HG02571 (cell line): ENCODE results near the gene FAM20C.
"Not testable (repeated sequence)": the region's sequence is repeated elsewhere in the genome, so short reads cannot be mapped to it uniquely, and the experiment has no call there.

Experiments
- ATAC-seq: cut with Tn5 transposase; IDR thresholded peaks from one replicate; pipeline ENCODE4 v1.9.1; 2021; ENCODE audit warnings: mild to moderate bottlenecking, moderate library complexity; ENCODE audit not compliant: unreplicated experiment

The FAM20C gene

DNA sequence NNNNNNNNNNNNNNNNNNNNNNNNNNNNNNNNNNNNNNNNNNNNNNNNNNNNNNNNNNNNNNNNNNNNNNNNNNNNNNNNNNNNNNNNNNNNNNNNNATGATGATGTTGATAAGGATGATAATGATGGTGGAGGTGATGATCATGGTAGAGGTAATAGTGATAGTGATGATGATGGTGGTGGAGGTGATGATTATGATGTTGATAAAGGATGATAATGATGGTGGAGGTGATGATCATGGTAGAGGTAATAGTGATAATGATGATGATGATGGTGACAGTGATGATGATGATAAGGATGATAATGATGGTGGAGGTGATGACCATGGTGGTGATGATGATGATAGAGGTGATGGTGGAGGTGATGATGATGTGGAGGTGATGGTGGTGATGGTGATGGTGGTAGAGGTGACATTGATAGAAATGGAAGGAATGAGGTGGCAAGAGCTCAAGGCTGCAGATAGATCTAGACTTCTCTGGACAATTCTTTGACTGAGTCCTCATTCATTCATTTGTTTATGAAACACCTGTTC, 47.8 kb downstream of the FAM20C start:
- ATAC-seq = no peak

DNA sequence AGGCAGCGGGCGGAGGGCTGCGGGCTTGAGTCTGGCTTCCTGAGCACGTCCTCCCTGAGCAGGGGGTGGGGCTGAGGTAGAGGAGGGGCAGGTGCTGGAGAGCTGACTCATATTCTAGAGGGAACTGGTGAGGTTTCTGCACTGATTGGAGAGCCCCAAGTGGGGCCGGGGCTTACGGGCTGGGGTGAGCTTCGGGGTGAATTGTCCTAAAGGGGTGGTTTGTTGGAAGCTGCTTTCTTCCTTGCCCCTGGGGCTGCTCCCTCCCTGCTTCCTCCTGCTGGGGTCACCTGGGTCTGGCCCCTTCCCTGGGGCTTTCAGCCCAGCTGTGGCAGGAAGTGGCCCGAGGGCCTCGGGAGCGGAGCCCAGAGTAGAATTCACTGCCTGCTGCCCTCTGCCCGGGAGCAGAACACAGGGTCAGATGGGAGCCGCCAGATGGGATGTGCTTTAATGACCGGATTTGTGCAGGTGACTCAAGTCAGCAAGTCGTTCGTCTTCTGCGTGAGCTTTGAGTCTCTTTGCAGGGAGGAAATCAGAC, 48.6 kb downstream of the FAM20C start:
- no peak for ATAC-seq

DNA sequence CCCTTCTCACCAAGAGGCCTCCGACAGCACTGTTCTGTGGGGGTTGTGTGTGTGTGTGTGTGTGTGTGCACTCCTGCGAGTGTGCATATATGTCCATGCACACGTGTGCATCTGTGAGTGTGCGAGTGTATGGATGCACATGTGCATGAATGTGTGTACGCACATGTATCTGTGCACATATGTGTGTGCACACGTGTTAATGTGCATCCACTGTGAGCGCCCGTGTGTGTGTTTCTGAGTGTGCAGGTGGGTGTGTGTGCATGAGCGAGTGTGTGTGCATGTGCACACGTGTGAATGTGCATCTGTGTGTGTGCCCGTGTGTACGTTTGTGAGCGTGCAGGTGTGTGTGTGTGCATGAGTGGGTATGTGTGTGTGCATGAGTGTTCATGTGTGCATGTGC, 49.1 kb downstream of the FAM20C start:
- ATAC-seq = no peak

DNA sequence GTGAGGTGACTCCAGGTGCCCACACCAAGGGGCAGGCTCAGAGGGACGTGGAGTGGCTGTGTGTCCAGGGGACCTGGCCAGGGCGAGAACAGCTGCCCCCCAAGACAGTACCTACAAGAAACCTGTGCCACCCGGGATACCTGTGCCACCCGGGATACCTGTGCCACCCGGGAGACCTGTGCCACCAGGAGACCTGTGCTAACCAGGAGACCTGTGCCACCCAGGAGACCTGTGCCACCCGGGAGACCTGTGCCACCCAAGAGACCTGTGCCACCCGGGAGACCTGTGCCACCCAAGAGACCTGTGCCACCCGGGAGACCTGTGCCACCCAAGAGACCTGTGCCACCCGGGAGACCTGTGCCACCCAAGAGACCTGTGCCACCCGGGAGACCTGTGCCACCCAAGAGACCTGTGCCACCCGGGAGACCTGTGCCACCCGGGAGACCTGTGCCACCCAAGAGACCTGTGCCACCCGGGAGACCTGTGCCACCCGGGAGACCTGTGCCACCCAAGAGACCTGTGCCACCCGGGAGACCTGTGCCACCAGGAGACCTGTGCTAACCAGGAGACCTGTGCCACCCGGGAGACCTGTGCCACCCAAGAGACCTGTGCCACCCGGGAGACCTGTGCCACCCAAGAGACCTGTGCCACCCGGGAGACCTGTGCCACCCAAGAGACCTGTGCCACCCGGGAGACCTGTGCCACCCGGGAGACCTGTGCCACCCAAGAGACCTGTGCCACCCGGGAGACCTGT, 50.6 kb downstream of the FAM20C start:
- ATAC-seq = not testable (repeated sequence)

DNA sequence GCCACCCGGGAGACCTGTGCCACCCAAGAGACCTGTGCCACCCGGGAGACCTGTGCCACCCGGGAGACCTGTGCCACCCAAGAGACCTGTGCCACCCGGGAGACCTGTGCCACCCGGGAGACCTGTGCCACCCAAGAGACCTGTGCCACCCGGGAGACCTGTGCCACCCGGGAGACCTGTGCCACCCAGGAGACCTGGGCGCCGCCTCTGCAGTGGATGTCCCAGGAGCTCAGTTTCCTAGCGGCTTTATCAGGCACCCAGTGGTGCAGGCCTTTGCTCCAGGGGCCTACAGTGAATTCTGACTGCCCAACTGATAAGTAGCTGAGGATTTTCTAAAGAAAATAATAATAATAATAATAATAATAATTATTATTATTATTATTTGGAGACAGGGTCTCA, 51.2 kb downstream of the FAM20C start:
- ATAC-seq = not testable (repeated sequence)

- no peak for ATAC-seq
Observed at GRCh38 chr7:244974-245373, 52.6 kb downstream of the FAM20C start.

GRCh38 chr7:245574-246295, 53.4 kb downstream of the FAM20C start:
- ATAC-seq = no peak

GRCh38 chr7:246451-246850, 54.1 kb downstream of the FAM20C start:
- ATAC-seq = no peak

DNA sequence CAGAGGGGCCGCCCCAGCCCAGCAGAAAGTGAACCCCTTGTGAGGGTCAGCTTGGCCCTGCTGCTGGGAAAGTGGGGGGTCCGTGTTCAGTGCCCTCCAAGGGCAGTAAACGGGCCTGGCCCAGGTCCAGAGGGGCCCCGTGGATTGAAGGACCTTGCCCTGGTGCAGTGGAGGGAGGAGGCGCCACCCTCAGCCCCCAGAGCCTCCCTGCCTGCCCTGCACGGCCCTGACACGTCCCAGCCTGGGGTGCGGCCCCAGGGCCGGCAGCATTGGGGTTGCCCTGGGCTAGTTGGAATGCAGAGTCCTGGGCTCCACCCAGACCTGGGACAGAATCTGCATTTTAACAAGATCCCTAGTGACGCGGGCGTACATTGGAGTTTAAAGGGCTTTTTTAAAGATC, 54.8 kb downstream of the FAM20C start:
- no peak for ATAC-seq

GRCh38 chr7:247636-248035, 55.3 kb downstream of the FAM20C start:
- ATAC-seq = no peak

DNA sequence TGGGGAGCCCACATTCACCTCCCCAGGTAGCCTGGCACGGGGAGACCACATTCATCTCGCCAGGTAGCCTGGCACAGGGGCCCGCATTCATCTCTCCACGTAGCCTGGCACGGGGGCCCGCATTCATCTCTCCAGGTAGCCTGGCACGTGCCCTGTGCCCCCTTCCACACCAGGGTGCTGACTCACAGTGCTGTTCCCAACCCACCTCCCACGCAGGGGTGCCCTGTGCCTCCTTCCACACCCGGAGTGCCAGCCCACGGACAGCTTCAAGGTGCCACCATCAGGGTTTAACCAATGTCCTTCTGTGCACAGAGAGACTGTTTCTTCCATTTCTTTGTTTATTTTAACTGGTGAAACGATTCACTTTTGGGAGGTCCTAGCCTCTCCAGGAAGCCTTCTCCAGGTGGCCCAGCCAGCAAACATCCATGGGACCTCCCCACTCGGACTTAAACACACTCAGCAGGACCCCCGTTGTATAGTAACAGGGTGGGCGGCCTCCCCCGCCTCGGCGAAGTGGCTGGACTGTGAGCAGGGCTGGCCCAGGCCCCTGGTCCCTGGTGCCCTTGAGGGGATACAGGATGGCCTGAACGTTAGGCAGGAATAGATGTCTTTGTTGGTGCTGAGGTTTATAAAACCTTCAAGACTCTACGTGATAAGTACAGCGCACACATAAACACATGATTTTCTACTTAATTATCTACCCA, 56.5 kb downstream of the FAM20C start:
- no peak for ATAC-seq

- no peak for ATAC-seq
Observed at GRCh38 chr7:249989-250388, 57.6 kb downstream of the FAM20C start.

GRCh38 chr7:250523-250922, 58.2 kb downstream of the FAM20C start:
- ATAC-seq = no peak

DNA sequence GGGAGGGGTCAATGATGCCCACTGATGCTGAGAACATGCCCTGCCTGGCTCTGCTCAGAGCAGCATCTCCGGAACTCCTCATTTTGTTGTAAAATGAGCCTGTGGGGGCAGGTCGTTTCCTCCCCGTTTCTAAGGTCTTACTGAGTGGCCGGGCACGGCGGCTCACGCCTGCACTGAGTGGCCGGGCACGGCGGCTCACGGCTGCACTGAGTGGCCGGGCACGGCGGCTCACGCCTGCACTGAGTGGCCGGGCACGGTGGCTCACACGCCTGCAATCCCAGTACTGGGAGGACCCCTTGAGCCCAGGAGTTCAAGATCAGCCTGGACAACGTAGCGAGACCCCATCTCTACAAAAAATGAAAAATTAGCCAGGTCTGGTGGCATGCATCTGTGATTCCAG, 58.6 kb downstream of the FAM20C start:
- no peak for ATAC-seq

- no peak for ATAC-seq
Observed at GRCh38 chr7:251446-252175, 59.2 kb downstream of the FAM20C start.

DNA sequence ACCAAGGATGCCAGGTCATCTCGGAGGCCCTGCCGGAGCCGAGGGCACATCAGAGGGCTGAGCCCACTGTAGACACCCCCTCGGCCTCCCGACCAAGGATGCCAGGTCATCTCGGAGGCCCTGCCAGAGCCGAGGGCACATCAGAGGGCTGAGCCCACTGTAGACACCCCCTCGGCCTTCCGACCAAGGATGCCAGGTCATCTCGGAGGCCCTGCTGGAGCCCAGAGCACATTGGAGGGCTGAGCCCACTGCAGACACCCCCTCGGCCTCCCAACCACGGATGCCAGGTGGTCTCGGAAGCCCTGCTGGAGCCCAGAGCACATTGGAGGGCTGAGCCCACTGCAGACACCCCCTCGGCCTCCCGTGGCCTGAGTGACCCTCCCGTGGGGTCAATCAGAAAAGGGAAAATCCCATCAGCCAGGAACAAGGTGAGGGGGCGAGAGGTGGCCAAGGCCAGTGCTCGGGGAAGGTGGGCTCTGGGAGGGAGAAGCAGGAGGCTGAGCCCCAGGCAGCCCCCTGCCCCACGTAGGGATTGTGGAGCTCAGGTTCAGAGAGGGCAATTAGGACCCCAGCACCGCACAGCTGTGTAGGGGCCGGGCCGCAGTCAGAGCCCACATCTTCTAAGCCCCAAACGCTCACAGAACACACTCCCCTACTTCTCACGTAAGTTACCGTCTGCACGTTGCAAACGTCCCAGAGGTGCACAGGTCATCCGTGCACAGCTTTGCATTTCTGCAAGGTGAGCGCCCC, 60.0 kb downstream of the FAM20C start:
- no peak for ATAC-seq

DNA sequence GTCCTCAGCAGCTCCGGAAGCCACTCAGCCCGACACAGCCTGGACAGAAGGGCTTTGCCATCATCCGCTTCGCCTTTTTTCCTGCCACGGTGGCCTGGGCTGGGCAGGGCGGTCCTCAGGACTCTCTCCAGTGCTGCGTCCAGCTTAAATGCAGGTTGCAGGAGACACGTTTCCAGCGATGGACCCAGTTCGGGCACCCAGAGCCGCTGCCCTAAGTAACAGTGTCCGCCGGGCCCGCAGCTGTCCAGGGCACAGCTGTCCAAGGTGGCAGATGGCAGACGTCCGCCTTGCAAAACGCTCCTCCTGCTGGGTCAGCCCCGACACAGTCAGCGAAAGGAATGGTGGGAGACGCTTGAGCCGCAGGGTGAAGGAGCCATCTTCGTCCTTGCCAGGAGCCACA, 60.6 kb downstream of the FAM20C start:
- no peak for ATAC-seq

DNA sequence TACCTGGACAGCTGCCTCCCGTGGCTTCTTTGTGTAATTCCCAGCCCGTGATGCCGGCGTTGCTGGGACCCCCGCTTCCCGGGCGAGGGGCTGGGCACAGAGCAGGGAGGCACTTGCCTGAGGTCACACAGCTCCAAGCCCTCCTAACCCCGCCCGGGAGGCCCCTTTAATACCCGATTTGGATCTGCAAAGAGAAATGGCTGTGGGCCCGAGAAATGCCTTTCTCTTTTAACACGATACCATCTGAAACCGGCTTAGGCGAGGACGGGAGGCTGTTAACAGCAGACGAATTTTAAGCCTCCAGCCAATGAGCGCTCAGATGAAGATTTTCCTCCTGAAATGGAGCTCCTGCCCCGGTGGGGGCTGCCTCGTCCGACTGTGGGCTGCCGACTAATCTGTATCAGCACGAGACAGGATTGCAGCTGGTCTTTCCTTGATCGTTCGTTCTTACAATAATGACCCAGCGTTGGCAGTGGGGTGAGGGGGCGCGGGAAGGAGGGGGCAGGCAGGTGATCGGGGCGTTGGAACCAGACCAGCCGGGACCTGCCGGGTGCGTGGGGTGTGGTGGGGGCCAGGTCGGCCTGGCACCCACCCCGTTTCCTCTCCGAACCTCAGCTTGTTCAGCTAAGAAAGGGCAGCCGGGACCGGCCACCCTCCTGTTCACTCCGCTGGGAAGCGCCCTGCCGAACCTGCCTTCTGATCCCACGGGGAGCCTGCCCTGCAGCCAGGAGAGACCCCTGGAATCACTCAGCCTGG, 61.4 kb downstream of the FAM20C start:
- no peak for ATAC-seq

DNA sequence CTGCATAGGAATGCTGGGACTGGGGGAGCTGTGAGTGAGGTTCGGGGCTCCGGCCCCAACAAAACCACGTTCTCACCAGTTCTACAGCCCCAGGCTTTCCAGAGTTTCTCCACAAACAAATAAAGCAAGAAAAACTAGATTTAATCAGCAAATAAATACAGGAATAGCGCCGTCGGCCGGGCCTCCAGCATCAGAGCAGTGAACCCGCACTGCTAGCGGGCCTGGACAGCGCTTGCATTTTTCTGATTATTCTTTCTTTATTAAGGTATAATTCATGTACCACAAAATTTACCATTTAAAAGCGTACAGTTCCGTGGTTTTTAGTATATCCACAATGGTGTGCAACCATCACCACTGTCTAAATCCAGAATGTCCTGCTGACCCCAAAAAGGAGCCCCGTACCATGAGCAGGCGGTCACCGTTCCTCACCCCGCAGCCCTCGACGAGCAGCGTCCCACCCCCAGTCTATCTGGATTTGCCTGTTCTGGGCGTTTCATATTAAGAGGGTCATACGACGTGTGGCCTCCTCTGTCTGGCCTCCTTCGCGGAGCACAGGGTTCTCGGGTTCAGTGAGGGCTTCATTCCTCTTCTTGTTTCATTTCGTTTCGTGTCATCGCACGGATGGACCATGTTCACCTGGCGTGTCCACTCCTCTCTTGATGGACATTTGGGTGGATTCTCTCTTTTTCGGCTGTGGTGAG, 62.1 kb downstream of the FAM20C start:
- ATAC-seq = no peak
